ENCODE data around the gene POLD1.

The POLD1 gene

DNA sequence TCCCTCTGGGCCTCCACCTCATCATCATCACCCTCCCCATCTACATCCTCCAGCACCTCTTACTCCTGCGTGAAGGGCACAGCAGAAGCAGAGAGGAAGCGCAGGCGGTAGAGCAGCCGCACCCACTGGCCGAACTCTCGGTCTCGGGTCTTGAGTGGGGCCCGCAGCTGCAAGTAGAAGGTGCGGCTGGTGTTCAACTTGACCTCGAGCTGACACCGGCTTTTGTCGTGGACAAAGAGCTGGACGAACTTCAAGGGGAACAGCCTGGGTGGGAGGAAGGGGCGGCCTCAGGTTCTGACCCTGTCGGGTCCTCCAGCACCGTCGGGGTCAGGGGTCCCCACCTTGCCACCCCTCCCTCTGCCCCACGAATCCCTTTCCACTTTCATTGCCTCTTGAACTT, 83.4 kb downstream of the POLD1 start:
- Histone ChIP-seq H2BK12ac (ENCODE audit: low read length in 2 of 2) (no peak overlapping the region), H2BK5ac (ENCODE audit: low read depth, low read length, poor library complexity, severe bottlenecking) (no peak overlapping the region), H3K9ac (ENCODE audit: low read length) (no peak overlapping the region), H2BK15ac (ENCODE audit: low read depth, poor library complexity, severe bottlenecking) (no peak overlapping the region), H4K8ac (ENCODE audit: low read length) (no peak overlapping the region), H2AK5ac (ENCODE audit: low read length, severe bottlenecking) (no peak overlapping the region), H3K36me3 (ENCODE audit: control insufficient read depth in 1 of 2, insufficient read depth in 2 of 2, low read depth in 1 of 2, low read length in 2 of 2) (peaks cover 0 to 4% of the 10 kb centered on the region in 2 experiments), H2AFZ (ENCODE audit: low read depth, low read length) (no peak overlapping the region), H3K27me3 (ENCODE audit: control insufficient read depth in 1 of 2, insufficient read depth in 1 of 2, low read length in 2 of 2) (peaks cover 0 to 42% of the 10 kb centered on the region in 2 experiments), H3K4me2 (ENCODE audit: low read length, poor library complexity, severe bottlenecking) (no peak overlapping the region), H3K4ac (ENCODE audit: low read depth in 1 of 2, low read length in 2 of 2) (no peak overlapping the region), H3K9me3 (ENCODE audit: control insufficient read depth, low read length) (no peaks in the 10 kb centered on the region), H3K14ac (ENCODE audit: low read length in 2 of 2) (no peak overlapping the region), H3K4me1 (ENCODE audit: control insufficient read depth, insufficient read depth, low read depth, low read length) (no peaks in the 10 kb centered on the region), H3K79me1 (replicated peaks; ENCODE audit: low read length, poor library complexity, severe bottlenecking) (no peaks in the 10 kb centered on the region), H2BK120ac (ENCODE audit: low read depth, low read length) (no peak overlapping the region), H4K91ac (ENCODE audit: low read length) (no peak overlapping the region), H3K4me3 (ENCODE audit: insufficient read depth in 1 of 2, low read depth in 1 of 2, low read length in 2 of 2) (no peak overlapping the region), H3K23ac (ENCODE audit: low read length in 2 of 2) (no peak overlapping the region), H3K27ac (ENCODE audit: low read length, poor library complexity, severe bottlenecking) (no peak overlapping the region), H3K18ac (ENCODE audit: low read depth in 1 of 2, low read length in 2 of 2) (no peak overlapping the region)
- DNase-seq: no peak
- WGBS: 88% methylated on average over 18 of the region's 18 CpGs

Measured in mesenchymal stem cell (in vitro differentiated cells and primary cell).